ENCODE data around the gene SLC30A5. TPM values are rescaled to one million over a fixed set of nuclear protein-coding genes. Genes with fewer than 3 reads are reported as not detected.

Gene SLC30A5
- total RNA-seq, 1 donor from 2014 or later, result 62.7 TPM

DNA sequence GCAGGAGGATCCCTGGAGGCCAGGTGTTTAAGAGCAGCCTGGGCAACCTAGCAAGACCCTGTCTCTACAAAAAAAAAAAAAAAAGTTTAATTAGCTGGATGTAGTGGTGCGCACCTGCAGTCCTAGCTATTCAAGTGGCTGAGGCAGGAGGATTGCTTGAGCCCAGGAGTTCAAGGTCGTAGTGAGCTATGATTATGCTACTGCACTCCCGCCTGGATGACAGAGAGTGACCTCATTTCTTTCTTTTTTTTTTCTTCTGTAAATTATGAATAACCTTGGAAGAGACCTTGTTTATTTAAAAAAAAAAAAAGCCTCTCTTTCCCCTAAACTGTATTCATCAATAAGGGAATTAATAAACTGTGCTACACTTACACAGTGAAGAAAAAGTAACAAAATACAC is 43.6 kb upstream of the SLC30A5 start:
- TF ChIP-seq, protein P1, sequence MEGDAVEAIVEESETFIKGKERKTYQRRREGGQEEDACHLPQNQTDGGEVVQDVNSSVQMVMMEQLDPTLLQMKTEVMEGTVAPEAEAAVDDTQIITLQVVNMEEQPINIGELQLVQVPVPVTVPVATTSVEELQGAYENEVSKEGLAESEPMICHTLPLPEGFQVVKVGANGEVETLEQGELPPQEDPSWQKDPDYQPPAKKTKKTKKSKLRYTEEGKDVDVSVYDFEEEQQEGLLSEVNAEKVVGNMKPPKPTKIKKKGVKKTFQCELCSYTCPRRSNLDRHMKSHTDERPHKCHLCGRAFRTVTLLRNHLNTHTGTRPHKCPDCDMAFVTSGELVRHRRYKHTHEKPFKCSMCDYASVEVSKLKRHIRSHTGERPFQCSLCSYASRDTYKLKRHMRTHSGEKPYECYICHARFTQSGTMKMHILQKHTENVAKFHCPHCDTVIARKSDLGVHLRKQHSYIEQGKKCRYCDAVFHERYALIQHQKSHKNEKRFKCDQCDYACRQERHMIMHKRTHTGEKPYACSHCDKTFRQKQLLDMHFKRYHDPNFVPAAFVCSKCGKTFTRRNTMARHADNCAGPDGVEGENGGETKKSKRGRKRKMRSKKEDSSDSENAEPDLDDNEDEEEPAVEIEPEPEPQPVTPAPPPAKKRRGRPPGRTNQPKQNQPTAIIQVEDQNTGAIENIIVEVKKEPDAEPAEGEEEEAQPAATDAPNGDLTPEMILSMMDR (IDR thresholded peaks at IDR 0.05), result no peak
- H3K4me3 ChIP-seq, result no peak overlapping the region
- H3K36me3 ChIP-seq, result no peaks in the 10 kb centered on the region
- no peaks in the 10 kb centered on the region for H3K9me3 ChIP-seq
- H3K4me1 ChIP-seq, result no peaks in the 10 kb centered on the region
- ATAC-seq, result no peak
- intact Hi-C loops (cut with DNase I), result no loop called here
- DNase-seq, result no peak
- no peak overlapping the region for H3K27ac ChIP-seq
- H3K27me3 ChIP-seq (ENCODE audit: low read depth), result no peaks in the 10 kb centered on the region

DNA sequence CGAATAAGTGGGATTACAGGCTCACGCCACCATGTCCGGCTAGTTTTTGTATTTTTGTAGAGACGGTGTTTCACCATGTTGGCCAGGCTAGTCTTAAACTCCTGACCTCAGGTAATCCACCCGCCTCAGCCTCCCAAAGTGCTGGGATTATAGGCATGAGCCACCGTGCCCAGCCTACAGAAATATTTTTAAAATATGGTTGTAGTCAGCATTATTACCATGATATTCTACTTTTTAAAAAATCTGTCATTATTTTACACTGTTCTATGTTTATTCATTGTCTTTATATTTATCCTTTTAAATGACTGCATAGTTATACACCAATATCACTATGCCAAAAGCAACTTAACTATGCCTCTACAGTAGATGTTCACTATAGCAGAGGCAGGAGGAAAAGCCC is 41.6 kb upstream of the SLC30A5 start:
- no peaks in the 10 kb centered on the region for H3K4me1 ChIP-seq
- no peaks in the 10 kb centered on the region for H3K27me3 ChIP-seq (ENCODE audit: low read depth)
- H3K27ac ChIP-seq, result no peak overlapping the region
- no peaks in the 10 kb centered on the region for H3K36me3 ChIP-seq
- ATAC-seq (no peak), DNase-seq (no peak)
- TF ChIP-seq, protein P1 (IDR thresholded peaks at IDR 0.05), result no peak
- no peak overlapping the region for H3K4me3 ChIP-seq
- intact Hi-C loops (cut with DNase I), result no loop called here
- H3K9me3 ChIP-seq, result no peaks in the 10 kb centered on the region

DNA sequence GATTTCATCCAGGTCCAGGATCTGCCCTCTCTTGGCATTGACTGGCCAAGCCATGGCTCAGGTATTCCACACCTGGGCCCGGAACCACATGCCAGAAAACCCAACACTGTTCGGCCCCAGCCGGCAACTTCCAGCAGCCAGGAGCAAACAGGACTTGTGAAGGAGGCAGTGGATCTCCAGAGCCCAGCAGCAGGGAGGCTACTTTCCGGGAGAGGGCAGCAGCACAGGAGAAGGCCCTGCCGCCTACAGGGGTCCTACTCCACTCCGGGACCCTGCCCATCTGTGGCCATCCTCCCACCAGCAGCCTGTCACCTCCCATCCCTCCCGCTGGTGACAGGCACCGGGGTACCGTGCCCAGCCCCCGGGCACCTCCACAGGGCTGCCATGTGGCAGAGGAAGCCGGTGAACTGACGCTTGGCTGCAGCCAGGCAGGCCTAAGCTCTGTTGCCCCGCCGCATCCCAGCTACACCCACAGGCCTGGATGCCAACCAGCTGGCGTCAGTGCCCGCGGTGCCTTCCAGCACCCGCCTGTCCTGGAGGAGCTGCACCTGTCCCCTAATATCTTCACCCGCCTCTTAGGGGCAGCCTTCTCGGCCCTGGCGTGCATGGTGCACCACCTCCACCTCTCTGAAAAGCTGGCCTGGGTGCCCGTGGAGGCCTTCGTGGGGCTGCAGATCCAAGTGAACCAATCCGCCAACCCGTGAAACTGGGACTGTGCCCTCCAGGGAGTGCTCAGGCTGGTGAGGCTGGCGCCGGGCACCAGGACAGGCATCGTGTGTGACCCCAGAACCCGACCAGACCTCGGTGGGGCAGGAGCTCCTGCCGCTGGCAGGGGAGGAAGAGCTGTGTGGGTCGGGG is 18.9 kb upstream of the SLC30A5 start:
- DNase-seq, result no peak
- H3K27me3 ChIP-seq (ENCODE audit: low read depth), result no peaks in the 10 kb centered on the region
- H3K9me3 ChIP-seq, result no peaks in the 10 kb centered on the region
- ATAC-seq, result peak; percentile 16 to 46
- H3K36me3 ChIP-seq, result no peaks in the 10 kb centered on the region
- TF ChIP-seq, protein P1 (IDR thresholded peaks at IDR 0.05), result no peak
- no peaks in the 10 kb centered on the region for H3K4me1 ChIP-seq
- H3K27ac ChIP-seq, result no peak overlapping the region
- H3K4me3 ChIP-seq, result no peak overlapping the region
- intact Hi-C loops (cut with DNase I), result no loop called here

DNA sequence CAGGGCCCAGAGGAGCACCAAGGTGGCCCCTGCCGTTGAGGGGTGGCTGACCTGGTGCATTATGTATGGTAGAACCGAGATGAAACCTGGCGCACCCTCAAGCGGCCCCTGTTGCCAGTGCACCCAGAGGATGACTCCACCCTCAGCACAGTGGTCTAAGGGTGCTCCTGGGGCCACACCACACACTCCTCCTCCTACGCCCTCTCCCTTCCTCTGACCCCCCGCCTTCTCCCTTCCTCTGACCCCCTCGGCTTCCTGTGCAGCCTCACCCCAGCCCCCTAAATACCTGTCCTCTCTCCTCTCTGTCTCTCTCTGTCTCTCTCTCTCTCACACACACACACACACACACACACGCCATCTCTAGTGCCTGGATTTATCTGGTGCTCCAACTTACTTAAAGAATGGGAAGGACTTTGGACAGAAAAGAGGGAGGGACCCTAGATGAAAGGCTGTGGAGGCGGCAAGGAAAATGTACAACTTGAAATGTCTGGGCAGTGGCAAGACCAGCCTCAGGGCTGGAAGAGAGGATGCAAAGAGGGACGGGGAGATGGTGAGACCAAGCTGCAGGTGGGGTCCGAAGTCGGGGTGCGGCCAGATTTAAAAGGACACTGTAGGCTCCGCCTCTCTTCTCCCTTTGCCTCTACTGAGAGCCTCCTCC is 18.2 kb upstream of the SLC30A5 start:
- peak in 1 of 2 donors; percentile 37 for ATAC-seq
- no peak for DNase-seq
- intact Hi-C loops (cut with DNase I), result no loop called here

DNA sequence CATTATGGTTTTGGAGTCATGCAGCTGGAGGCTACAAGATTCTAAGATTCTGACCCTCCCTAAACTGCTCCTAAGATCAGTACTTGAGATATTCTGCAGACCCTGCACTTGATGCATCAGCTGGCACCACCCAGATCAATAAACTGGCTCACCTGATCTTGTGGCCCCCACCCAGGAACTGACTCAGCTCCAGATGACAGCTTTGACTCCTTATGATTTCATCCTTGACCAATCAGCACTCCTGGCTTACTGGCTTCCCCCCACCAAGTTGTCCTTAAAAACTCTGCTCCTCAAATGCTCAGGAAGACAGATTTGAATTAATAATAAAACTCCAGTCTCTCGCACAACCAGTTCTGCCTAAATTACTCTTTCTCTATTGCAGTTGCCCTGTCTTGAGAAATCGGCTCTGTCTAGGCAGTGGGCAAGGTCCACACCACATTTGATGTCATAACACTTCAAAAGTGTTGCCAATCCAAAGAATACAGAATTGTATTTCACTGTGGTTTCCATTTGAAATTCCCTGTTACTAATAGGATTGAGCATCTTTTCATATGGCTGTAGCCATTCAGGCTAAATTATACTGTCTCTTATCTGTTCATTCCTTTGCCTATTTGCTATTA is 14.8 kb upstream of the SLC30A5 start:
- TF ChIP-seq, protein P1 (IDR thresholded peaks at IDR 0.05), result no peak
- no peak for ATAC-seq
- Histone ChIP-seq H3K4me3 (no peak overlapping the region), H3K9me3 (no peaks in the 10 kb centered on the region), H3K27ac (no peak overlapping the region), H3K27me3 (ENCODE audit: low read depth) (no peaks in the 10 kb centered on the region), H3K4me1 (no peaks in the 10 kb centered on the region), H3K36me3 (no peaks in the 10 kb centered on the region)
- intact Hi-C loops (cut with DNase I), result no loop called here
- DNase-seq, result no peak

More for the DNA sequence above, 18.2 kb upstream of the SLC30A5 start:
- Histone ChIP-seq H3K4me1 (no peaks in the 10 kb centered on the region), H3K27me3 (ENCODE audit: low read depth) (no peaks in the 10 kb centered on the region), H3K36me3 (no peaks in the 10 kb centered on the region), H3K4me3 (no peak overlapping the region), H3K9me3 (no peaks in the 10 kb centered on the region), H3K27ac (no peak overlapping the region)
- TF ChIP-seq, protein P1 (IDR thresholded peaks at IDR 0.05), result no peak
